ENCODE data around the gene HMGN3.
"Not testable (repeated sequence)": the region's sequence is repeated elsewhere in the genome, so short reads cannot be mapped to it uniquely, and the experiment has no call there.

The HMGN3 gene

GRCh38 chr6:79234150-79235022, at the start of gene HMGN3:
HMGN3 (minus strand) TSS chr6:79234682.
- peak; percentile 86 to 88 for DNase-seq (ENCODE audit: low read depth in 2 of 2)

- no peak for DNase-seq (ENCODE audit: low read depth in 2 of 2)
These were observed 46.3 kb upstream of the HMGN3 start for GRCh38 chr6:79280756-79281155.

GRCh38 chr6:79277109-79277508, 42.6 kb upstream of the HMGN3 start:
- DNase-seq (ENCODE audit: low read depth in 2 of 2), result no peak

- no peak for DNase-seq (ENCODE audit: low read depth in 2 of 2)
These were observed 35.4 kb upstream of the HMGN3 start for GRCh38 chr6:79269877-79270276.

GRCh38 chr6:79267128-79267527, 32.6 kb upstream of the HMGN3 start:
- DNase-seq (ENCODE audit: low read depth in 2 of 2), result no peak

- no peak for DNase-seq (ENCODE audit: low read depth in 2 of 2)
These were observed 31.6 kb upstream of the HMGN3 start for GRCh38 chr6:79266051-79266450.

- no peak for DNase-seq (ENCODE audit: low read depth in 2 of 2)
These were observed 28.9 kb upstream of the HMGN3 start for GRCh38 chr6:79263359-79263758.

GRCh38 chr6:79261666-79262065, 27.2 kb upstream of the HMGN3 start:
- no peak for DNase-seq (ENCODE audit: low read depth in 2 of 2)

- no peak for DNase-seq (ENCODE audit: low read depth in 2 of 2)
These were observed 26.3 kb upstream of the HMGN3 start for GRCh38 chr6:79260772-79261171.

- no peak for DNase-seq (ENCODE audit: low read depth in 2 of 2)
These were observed 23.1 kb upstream of the HMGN3 start for GRCh38 chr6:79257381-79258205.

GRCh38 chr6:79256770-79257169, 22.3 kb upstream of the HMGN3 start:
- not testable (repeated sequence) for DNase-seq (ENCODE audit: low read depth in 2 of 2)

GRCh38 chr6:79255086-79255485, 20.6 kb upstream of the HMGN3 start:
- DNase-seq (ENCODE audit: low read depth in 2 of 2), result not testable (repeated sequence)

GRCh38 chr6:79250559-79250958, 16.1 kb upstream of the HMGN3 start:
- DNase-seq (ENCODE audit: low read depth in 2 of 2), result no peak

- no peak for DNase-seq (ENCODE audit: low read depth in 2 of 2)
These were observed 15.6 kb upstream of the HMGN3 start for GRCh38 chr6:79250107-79250514.

- no peak for DNase-seq (ENCODE audit: low read depth in 2 of 2)
These were observed 14.7 kb upstream of the HMGN3 start for GRCh38 chr6:79249136-79249535.

- no peak for DNase-seq (ENCODE audit: low read depth in 2 of 2)
These were observed 12.4 kb upstream of the HMGN3 start for GRCh38 chr6:79246891-79247290.

- DNase-seq (ENCODE audit: low read depth in 2 of 2), result no peak
These were observed 6.7 kb upstream of the HMGN3 start for GRCh38 chr6:79241228-79241627.

- DNase-seq (ENCODE audit: low read depth in 2 of 2), result no peak
These were observed 6.0 kb upstream of the HMGN3 start for GRCh38 chr6:79240509-79240908.

- no peak for DNase-seq (ENCODE audit: low read depth in 2 of 2)
These were observed 5.2 kb upstream of the HMGN3 start for GRCh38 chr6:79239536-79240168.

- DNase-seq (ENCODE audit: low read depth in 2 of 2), result no peak
These were observed 4.4 kb upstream of the HMGN3 start for GRCh38 chr6:79238919-79239318.

GRCh38 chr6:79236711-79237110, 2.2 kb upstream of the HMGN3 start:
- DNase-seq (ENCODE audit: low read depth in 2 of 2), result no peak

GRCh38 chr6:79233611-79234149, 802 bp downstream of the HMGN3 start:
- DNase-seq (ENCODE audit: low read depth in 2 of 2), result peak; percentile 32 to 40

All from stimulated activated CD8-positive, alpha-beta memory T cell treated with anti-CD3 and anti-CD28 coated beads, Interleukin-15, amount 100 ng/mL, for 4 hours (primary cell).